Kidney tubule cell (primary cell): ENCODE measurements around the gene ECI1.
A peak's percentile ranks its signal among the peaks of the same experiment; 100 is the strongest.

Source experiments
- DNase-seq: peaks from one replicate; pipeline ENCODE4 v3.0.0-alpha.2; 2018; ENCODE audit warnings: low spot score

The ECI1 gene, protein sequence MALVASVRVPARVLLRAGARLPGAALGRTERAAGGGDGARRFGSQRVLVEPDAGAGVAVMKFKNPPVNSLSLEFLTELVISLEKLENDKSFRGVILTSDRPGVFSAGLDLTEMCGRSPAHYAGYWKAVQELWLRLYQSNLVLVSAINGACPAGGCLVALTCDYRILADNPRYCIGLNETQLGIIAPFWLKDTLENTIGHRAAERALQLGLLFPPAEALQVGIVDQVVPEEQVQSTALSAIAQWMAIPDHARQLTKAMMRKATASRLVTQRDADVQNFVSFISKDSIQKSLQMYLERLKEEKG

DNA sequence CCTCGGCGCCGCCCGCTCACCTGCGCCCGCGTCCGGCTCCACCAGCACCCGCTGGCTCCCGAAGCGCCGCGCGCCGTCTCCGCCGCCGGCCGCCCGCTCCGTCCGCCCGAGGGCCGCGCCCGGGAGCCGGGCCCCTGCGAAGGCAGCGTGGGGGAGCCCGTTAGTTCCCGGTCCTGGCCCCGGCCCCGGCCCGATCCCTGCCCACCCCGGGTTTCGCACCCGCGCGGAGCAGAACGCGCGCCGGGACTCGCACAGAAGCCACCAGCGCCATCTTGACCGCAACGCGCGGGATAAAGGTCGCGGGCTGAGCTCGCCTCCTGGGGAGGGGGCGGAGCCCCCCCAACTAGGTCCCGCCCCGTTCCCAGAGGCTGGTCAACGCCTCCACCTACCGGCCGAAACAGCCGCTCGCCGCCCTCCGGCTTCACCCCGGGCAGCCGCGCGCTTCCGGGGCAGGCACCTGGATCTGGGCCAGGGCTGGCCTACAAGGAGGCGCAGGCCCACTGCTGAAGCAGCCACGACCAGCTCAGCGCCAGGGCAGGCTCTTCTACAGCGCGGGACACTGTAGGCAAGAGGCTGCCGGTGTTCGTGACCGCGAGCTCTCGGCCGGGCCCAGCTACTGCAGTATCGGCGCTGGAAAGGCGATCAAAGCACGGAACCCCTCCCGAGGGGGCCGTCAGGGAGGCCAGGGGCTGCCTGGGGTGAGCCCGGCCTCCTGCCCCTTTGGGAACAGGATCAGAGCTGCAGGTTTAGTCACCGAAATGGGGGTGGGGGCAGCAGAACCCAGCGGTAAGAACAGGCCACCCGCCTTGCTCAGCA is at the start of gene ECI1:
Gene ECI1 (minus strand): TSS at position 292 of the 816 bp plus-strand sequence. CDS start 21 bp downstream, at position 271.
- peak; percentile 97 for DNase-seq

DNA sequence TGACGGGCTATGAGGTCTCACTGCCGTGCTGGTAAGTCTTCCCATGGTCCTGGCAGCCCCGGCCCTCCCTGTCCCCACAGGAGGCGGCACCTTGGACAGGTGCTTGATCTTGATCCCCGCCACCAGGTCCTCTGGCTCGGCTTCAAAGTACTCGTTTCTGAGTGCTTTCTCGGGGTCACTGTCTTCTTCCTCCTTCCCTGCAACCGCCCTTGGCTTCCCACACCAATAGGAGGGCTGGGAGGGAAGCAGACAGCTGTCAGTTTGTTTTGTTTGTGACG is 48.5 kb upstream of the ECI1 start:
- no peak for DNase-seq

GRCh38 chr16:2299121-2299914 is 47.9 kb upstream of the ECI1 start:
- DNase-seq, result no peak

DNA sequence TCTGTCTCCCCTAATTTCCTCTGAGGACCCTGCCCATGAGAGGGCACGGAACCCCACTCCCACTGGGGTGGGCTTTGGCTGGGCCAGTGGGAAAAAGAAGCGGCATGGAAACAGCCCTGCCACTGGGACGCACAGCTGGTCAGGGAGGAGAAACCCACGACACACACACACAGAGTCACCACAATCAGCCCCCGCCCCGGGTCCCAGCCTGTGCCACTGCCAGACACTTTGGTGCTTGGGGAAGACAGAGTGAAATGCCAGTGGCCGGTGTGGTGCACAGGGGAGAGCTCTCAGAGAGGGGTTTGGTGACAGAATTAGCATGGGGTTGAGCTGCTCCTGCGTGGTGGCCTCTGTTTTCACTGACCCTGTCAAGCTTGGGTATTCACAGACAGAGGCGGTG is 47.2 kb upstream of the ECI1 start:
- no peak for DNase-seq

DNA sequence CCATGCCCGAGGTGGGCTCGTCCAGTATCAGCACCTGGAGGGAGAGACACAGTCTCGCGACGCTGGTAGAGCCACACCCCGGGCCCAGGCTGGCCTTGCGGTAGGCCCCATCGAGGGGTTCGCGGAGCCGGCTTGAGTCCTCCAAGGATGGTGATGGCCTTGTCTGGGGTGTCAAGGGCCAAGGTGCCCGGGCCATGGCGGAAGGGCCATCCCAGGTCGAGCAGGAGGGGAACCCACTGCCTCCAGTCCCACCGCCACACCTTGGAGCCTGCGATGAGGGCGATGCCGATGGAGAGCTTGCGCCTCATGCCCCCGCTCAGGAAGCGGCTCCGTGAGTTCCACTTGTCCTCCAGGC is 46.1 kb upstream of the ECI1 start:
- no peak for DNase-seq

DNA sequence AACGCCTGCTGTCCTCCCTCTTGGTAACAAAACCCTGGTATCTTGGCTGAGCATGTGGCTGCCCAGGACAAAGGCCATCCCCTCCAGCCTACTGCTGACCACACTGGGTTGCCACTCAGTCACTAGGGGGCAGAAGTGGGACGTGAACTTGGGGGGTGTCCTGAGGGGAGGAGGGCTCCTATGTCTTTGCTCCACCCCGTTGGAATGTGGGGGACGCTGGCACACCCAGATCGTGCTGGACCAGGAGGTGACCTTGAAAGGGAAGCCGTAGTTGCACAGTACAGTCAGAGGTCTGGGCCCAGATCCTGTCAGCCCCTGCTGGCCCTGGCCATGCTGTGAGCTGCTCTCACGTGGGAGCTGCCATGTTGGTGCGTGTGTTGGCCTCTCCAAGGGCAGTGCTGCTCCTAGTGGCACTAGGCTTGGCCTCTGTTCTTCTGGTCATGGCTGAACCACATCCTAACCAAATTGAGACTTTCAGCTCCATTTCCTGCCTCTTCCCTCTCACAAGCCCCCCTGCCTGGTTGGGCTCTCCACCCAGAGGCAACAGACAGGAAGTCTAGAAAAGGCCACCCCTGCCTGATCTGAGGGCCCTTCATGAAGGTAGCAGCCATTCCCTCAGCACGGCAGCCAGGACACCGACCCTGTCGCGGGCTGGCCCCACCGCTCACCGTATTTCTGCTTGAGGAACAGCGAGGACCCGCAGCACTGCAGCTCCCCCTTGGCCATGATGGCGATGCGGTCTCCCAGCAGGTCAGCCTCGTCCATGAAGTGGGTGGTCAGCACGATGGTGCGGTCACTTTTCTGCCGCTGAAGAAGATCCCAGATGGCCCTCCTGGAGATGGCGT is 45.5 kb upstream of the ECI1 start:
- peak; percentile 27 for DNase-seq

DNA sequence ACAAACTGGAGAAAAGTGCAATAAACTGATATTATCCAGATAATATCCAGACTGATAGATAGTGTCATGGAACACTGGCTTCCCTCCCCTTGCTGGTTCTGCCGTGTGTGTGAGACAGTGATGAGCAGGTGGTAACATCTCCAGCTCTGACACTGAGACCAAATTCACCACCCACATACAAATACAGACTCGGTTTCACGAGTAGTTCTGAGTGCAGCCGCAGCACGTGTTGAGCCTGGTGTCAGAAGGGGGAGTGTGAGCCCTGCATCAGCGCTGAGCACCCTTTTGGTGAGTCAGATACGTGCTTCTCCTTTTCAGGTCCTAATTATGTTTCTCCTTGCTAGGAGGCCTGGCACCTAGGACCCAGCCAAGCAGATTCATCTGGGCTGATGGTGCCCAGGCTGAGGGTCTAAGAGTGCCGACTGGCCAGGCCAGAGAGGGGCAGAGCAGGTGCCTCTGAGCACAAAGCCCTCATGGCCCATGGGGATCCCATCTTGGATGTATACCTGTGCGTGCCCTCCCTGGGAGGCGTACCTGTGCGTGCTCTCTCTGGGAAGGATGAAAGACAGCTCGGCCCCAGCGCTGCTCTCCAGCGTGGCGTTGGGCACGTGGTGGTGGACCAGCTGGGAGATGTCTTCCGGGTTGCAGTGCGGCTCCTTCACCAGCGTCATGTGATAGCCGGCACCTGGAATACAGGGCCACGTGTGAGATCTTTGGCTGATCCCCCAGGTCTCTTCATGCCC is 43.8 kb upstream of the ECI1 start:
- no peak for DNase-seq

- DNase-seq, result no peak
Observed at GRCh38 chr16:2292221-2292620, 40.8 kb upstream of the ECI1 start.

GRCh38 chr16:2289282-2289681 is 37.9 kb upstream of the ECI1 start:
- DNase-seq, result no peak

- DNase-seq, result no peak
Observed at GRCh38 chr16:2288726-2289125, 37.3 kb upstream of the ECI1 start.

DNA sequence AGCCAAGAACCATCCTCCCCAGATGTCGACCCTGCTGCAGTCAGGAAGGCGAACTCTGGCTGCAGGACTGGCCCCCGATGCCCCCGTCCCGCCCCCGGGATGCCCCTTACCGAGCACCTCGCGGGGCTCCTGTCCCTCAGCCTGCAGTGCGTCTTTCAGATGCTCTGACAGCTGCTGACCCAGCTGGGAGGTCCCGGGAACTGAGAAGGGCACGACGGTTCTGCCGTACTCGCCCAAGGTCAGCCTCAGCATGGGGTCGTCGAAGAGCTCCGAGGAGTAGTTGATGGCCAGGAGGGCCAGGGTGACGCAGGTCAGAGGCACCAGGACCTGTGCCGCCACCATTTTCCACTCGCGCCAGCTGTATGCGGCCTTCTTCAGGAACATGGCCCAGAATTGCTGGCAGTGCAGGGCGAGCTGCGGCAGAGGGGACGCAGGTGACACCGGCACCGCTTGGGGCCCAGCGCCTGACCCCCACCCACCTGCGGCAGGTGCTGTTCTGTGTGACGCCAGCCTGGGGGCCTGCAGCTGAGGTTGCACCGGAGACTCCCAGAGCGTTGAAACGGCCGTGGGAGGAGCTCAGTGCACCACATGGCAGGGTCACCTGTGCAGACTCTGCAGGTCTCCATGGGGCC is 36.6 kb upstream of the ECI1 start:
- DNase-seq, result no peak

GRCh38 chr16:2286550-2286949 is 35.2 kb upstream of the ECI1 start:
- DNase-seq, result no peak

GRCh38 chr16:2285731-2286191 is 34.4 kb upstream of the ECI1 start:
- DNase-seq, result no peak

- DNase-seq, result no peak
Observed at GRCh38 chr16:2284797-2285576, 33.6 kb upstream of the ECI1 start.

DNA sequence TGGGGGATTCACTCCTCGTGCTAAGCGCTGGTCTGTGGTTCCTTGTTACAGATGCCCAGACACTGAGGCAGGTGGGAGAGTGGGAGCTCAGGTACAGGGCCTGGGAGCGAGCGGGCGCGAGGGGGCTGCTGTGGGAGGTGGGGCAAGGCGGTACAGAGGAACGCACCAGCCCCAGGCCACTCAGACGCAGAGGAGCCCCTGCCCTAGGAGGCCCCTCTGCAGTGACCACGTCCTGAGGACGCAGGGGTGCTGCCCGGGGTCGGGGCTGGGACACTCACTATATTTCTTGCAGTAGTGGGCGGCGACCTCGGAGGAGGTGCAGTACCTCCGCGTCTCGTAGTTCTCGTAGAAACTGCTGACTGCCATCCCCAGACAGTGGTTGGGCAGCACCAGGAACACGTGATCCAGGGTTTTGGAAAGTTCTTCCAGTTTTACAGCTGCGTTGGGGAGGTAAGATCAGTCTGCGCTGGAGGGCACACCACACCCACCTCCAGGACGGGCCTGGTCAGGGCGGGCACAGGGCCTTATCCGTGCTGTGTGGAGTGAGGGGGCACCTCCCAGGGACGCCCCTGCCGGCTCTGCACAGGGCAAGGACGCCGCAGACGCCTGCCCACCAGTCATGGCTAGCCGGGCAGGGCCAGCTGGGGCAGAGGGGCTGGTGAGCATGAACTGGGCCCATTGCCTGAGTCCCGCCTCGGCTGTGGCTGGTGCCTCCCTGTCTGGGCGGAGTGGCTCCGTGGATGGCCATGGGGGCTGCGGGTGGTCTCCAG is 32.8 kb upstream of the ECI1 start:
- no peak for DNase-seq

- DNase-seq, result no peak
Observed at GRCh38 chr16:2282866-2283555, 31.6 kb upstream of the ECI1 start.

GRCh38 chr16:2282262-2282661 is 30.9 kb upstream of the ECI1 start:
- no peak for DNase-seq

- no peak for DNase-seq
Observed at GRCh38 chr16:2280981-2281542, 29.7 kb upstream of the ECI1 start.
